Measurements from ENCODE around the gene CCDC91.
"Not testable (repeated sequence)": the region's sequence is repeated elsewhere in the genome, so short reads cannot be mapped to it uniquely, and the experiment has no call there.

Gene CCDC91

DNA sequence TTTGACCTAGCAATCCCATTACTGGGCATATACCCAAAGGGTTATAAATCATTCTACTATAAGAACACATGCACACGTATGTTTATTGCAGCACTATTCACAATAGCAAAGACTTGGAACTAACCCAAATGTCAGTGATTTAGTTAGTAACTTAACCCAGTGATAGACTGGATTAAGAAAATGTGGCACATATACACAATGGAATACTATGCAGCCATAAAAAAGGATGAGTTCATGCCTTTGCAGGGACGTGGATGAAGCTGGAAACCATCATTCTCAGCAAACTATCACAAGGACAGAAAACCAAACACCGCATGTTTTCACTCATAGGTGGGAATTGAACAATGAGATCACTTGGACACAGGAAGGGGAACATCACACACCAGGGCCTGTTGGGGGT, 189.5 kb downstream of the CCDC91 start:
- not testable (repeated sequence) for DNase-seq

DNA sequence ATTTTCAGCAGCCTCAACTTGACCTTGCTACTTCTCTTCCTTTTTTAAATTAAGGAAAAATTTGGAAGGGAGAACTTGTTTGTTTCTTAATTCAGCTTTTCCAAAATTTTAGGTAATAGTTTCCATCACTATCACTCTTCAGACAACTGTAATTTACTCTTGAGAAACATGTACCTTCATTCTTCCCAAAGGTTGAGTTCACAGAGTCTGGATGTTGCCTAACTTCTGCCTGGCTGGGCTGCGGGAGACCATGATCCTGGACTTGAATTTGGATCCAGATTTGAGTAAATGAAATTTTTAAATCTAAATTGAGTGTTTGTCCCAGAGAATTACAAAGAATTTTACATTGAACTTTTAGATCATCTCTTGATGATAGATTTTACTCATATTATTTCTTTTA, 193.1 kb downstream of the CCDC91 start:
- no peak for DNase-seq

DNA sequence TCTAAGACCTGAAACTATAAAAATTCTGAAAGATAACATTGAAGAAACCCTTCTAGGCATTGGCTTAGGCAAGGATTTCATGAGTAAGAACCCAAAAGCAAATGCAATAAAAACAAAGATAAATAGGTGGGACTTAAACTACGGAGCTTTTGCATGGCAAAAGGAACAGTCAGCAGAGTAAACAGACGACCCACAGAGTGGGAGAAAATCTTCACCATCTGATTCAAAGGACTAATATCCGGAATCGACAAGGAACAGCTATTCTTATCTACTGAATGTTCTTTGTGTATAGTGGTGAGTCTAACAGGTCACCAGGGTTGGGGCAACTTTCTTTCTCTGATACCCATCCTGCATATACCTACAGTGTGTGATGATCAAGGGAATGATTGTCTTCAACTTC, 198.6 kb downstream of the CCDC91 start:
- DNase-seq: no peak

DNA sequence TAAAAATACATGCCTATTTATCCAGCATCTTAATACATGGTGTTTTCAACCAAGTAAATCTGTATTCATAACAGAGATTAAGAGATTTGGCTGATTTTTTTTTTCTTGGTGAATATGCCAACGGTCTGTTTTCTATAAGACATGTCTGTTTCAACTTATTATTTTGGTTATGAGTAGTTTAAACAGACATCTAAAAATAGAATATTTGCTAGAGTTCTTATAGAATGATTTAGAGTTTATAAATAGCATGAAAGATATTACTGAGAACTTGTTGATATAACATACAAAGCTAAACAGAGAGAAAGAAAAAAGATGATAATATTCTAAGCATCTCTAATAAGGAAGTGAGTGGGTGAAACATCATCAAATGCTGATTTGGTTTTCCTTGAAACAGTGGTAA, 199.9 kb downstream of the CCDC91 start:
- DNase-seq: no peak

DNA sequence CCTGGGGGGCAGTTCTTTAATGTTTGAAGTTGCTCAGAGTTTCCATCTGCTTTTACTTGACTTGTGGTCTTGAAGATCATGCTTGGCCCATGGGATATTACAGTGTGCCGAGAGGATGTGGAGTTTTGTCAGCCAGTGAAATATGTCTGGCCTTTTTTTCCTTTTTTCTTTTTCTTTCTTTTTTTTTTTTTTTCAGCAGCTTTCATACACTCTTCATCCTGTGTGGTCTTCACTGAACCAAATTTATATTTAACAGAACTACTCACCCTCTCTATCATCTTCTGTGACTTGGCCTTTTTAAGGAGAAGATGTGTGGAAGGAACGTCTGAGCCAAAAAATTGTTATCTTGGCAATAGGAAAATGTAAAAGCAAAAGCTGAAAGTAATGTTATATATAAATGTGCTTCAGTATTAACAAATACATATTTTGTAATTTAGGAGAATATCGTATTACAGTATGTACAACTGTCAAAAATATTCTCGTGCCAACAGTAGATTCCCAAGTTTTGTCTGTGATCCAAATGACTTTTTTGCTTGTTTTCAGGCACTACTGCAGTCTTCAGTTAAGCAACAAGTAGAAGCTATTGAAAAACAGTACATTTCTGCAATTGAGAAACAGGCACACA, 200.6 kb downstream of the CCDC91 start:
- DNase-seq: no peak

DNA sequence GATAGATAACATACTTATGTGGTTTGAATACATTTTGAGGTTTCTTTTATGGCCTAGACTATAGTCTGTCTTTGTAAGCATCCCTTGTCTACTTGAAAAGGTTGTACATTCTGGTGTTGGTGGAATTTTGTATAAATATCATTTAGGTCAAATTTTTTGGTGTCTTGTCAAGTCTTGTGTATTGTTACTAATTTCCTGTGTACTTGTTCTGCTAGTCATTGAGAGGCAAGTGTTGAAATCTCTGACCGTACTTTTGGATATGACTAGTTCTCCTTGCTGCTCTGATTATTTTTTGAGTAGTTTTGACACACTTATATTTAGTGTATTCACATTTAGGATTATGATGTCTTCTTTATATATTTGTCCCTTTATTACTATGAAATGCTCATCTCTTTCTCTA, 219.6 kb downstream of the CCDC91 start:
- DNase-seq: no peak

DNA sequence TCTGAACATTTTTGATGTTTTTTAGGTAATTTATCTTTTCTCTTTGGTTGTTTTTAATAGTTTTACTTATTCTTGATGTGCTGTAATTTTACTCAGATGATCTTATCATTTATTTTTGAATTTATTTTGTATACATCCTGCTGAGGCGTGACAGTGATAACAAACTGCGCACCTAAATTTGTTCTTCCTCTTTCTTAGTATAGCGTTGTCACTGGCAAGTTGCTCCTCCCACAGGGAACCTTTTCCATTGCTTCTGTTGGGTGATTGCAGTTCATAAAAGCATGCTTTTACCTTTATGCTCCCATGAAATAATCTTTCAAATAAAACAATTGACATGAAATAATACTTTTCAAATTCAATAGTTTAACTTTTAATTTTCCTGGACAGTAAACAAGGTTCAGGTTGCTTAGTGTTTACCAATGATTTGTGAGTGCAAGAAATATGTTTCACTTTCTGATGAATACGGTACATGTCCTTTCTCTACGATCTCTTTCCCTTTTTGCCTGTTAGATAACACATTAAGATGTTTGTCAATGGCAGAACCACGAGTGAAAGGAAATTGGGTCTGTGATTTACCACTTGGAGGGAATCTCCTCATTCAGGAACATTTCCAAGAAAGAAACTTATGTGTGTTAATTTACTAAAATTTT, 223.3 kb downstream of the CCDC91 start:
- DNase-seq: no peak

DNA sequence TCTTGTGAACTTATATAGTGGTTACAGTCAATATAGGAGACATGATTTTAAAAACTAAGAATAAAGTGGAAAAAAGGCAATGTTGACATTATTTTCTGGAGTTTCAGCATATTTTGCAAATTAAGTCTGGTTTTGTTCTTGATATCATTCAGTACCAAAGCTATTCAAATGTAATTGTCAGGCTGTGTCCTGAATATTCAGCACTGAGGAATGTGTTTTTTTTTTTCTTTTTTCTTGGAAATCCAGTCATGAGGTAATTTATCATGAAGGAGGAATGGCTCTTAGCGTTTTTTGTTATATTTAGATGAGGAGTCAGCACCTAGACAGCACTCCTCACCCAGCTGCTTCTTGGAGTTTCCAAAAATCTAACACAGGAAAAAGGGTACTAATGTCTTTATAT, 225.5 kb downstream of the CCDC91 start:
- no peak for DNase-seq

DNA sequence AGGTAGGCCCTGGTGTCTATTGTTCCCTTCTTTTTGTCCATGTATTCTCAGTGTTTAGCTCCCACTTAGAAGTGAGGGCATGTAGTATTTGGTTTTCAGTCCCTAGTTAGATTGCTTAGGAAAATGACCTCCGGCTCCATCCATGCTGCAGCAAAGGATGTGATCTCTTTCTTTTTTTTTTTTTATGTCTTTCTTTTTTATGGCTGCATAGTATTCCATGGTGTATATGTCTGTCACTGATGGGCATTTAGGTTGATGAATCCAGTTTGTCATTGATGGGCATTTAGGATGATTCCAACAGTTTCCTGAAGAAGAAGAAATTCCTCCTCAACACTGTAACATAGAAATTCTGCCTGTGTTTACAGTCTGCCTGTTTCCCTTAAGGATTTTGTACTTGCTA, 231.1 kb downstream of the CCDC91 start:
- no peak for DNase-seq

DNA sequence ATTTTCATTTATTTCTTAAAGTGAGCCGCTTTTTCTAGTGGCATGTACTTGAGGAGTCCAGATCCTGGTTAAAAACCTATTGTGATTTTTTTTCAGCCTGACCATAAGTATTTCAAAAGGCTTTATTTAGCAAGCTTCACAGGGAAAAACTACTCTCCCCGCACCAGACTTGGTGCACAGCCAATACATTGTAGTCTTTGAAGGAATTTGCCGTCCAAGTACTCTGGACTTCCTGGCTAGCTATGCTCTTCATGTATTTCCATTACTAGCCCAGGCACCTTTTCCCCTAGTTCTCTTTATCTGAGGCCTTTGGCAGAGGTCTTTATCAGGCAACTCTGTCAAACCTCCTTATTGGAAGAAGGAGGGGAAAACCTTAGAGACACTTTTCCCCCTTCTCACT, 234.7 kb downstream of the CCDC91 start:
- DNase-seq: no peak

DNA sequence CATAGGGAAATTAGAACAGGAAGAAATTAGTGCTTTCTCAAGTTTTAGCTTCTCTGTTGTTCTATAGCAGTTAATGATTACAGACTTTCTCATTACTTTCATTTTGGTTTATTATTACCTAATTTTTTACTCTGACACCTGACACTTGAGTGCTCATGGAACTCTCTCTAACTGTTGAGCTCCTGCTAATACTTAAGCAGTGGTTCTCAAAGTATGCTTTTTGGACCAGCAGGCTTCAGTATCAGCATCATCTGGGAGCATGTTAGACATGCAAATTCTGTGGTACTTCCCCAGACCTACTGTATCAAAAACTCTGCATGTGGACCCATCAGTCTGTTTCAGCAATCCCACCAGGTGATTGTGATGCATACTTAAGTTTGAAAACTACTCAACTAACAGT, 235.3 kb downstream of the CCDC91 start:
- DNase-seq: no peak

DNA sequence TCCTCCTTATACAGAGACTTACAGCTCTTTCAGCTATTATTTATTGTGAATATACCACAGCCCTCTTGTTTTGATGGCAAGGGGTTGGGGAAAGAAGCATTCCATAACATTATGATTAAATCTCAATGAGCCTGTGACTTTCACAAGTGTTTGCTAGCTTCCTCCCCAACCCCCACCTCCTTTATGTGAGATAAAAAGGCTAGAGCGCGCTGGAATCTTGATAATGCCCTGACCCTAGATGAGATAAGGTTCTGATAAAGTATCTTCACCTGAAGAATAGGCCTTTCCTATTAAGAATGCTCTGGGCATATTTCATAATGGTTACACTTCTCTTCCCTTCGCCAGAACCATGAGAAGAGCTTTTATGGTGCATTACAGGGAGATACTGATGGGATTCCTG, 236.8 kb downstream of the CCDC91 start:
- DNase-seq: no peak

DNA sequence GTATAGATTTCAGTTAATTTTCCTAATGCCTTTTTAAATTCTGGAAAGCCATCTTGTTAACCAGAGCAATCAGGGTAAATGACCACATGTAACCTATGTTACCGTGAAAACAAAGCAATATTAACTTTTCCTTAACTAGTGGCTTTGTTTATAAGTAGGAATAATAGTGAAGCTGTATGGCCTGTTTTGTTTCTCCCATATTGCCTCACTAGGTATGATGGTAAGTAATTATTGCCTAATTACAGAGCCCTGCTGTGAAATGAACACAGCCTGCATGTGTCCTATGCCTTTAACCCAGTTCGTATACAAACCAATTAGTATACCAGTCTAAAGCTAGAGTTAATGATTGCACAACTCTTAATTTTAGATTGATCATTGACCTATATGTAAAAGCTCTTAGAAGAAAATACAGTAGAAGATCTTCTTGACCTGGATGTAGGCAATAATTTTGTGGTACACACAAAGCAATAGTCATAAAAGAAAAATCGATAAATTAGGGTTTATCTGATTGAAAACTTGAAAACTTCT, 249.9 kb downstream of the CCDC91 start:
- DNase-seq: no peak

DNA sequence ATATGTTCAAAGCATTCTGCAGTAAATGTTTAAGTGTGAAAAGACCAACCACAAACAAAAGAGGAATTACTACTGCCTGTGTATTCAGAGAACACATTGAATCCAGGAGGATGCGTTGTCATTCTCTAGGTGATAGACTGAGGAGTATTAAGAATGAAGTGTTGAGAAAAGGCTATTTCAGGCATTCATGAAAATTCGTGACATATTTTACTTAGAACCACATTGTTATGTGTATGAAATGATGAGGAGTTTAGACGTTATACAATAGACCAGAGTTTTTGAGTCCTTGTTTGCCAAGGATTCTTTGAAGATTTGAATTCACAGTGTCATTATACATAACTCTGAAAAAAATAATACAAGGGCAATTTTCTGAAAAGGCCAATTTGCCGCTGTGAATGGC, 251.8 kb downstream of the CCDC91 start:
- DNase-seq: no peak

DNA sequence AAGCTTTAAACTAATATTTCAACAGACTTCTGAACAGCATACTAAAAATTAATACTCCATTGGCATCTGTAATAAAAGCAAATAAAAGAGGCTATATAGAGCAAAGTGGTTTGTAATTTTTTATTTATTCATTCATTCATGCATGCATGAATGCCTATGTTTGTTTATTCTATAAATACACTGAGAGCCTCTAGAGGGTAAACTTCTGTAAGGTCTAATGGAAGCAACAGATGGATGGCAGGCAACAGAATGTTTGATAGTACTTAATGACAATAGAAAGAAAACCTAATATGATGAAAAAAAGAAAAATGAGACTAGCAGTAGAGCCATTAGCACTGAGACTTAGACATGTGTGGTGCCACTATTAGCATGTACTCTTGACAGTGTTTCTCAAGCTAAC, 253.1 kb downstream of the CCDC91 start:
- DNase-seq: no peak

DNA sequence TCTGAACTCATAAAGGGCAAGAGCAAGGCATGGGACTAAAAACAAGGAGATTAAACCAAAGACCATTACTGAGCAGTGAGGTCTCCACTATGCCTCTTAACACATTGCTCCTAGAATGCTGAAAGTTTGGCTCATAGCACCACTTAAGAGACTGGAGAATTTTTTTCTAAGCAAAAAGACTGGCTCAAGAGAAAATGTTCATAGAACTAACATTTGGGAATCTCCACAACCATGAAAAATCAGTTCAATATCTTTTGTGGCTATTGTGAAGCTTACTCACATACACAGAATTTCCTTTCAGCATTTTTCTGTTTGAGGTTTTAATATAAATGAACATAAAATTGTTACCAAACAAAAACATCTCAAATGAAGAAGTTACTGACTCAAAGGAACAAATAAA, 255.8 kb downstream of the CCDC91 start:
- no peak for DNase-seq

DNA sequence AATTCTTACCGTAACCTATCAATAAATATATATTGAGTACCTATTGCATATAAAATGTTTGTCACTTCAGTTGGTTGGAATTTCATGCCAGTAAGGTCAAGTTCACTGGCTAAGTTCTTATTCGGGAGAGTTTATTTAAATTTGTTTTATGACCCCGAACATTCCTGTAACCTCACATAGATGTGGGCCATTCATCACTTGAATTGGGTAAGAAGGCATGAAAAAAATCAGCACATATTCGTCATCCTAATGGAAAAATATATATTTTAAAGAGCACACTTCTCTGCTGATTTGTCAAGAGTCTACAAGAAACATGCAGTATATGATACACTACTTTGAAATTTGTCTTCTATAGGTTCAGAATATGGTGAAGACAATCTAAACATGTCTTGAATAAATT, 263.4 kb downstream of the CCDC91 start:
- DNase-seq: no peak

DNA sequence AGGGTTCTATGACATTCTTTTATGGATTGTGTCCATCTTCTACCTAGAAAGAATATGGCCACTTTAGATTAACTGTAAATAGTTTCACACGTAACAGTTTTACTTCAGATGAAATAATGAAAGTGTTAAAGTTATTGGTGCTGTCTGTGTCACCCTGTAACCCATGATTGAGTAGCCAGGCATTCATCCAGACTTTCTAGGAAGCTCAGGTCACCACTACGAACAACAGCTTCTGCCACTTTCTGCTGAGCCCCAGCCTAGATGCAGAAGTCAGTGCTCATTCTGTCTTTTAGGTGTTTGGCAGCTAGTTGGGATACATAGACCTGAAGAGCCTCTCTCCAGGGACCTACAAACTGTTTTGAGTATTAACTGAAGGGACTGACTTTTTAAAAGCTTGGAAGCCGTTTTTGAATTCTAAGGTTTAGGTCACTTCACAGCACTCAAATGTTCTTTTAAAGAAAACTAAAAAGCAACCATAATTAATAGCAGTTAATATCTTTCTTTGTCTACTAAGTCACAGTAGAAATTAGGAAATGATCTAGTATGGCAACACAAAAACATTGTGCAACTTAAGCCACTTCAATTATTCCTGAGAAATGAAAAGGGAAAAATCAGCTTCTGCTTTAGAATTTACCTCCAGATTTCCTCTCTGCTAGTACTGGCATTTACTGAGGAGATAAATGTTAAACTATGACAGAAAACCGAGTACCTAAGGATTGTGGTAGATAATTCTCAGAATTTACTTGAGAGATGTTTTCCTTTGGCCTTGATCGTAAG, 266.9 kb downstream of the CCDC91 start:
- DNase-seq: no peak

DNA sequence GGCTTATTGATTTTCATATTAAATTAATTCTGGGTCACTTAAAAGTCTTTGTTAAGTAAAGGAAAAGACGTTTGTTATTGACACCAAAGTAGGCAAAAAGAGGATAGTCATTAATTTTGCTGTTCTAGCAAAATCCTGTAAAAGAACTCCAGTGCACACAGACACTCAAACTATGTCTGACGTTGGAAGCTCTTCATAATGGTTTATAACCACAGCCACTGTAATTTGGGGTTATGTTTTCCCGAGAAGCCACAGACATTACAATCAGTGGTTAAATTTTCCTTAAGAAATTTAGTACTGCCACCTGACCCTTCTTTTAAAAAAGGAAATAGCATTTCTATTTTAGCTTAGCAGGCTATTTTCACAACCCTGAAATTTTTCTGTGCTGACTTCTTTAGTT, 267.5 kb downstream of the CCDC91 start:
- DNase-seq: no peak

DNA sequence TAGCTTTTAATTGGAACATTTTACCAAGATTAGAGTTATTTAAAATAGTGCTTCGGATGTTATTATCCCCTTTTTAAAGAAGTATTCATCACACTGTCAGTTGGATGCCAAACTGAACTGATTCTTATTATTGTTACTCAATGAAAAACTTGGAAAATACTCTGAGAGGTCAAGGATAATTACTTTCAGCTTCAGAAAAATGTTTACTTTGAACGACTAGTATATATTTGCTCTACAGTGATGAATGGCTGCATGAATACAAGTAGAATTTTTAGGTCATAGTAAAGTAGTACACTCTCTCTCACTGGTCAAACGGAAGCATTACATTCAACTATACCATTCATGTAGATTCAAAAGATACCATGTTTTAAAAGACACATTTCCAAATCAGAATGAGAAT, 269.2 kb downstream of the CCDC91 start:
- no peak for DNase-seq

DNA sequence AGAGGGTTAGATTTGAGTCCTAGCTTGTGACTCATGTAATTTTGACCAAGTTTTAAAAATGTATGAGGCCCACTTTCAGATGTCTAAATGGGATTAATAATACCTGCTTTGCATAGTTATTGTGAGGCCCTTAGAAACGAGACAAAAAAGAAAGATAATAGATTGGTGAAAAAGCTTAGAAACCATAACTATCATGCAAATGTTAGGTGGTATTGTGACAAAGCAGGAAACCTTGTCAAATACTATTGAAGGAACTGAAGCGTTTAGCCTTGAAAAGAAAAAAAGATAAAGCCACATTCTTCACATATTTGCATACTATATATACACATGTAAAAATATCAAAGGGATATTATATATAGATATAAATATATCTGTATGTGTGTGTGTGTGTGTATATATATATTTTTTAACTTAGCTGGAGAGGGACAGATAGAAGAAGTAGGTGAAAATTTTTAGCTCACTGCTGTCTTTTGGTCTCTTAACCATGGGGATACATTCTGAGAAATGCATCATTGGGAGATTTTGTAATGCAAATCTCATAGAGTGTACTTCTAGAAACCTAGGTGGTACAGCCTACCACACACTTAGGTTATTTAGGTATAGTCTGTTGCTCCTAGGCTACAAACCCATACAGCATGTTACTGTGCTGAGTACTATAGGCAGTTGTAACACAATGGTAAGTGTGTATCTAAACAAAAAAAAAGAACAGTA, 270.3 kb downstream of the CCDC91 start:
- DNase-seq: no peak

DNA sequence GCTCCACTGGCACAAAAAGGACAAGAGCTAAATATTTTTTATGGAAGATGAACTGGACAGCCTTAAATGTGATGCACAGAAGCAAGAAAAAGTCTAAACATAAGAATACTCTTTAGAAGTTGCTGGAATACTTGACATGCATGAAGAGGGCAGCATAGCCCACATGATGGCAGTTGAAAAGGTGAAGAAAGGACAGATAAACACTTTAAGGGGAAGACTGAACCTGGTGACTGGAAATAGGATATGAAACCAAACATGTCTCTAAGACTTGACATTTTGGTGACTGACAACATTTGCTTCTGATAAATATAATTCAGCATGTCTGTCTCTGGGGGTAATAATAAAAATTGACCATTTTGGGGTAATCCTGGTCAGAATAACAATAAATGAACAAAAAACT, 273.1 kb downstream of the CCDC91 start:
- no peak for DNase-seq

DNA sequence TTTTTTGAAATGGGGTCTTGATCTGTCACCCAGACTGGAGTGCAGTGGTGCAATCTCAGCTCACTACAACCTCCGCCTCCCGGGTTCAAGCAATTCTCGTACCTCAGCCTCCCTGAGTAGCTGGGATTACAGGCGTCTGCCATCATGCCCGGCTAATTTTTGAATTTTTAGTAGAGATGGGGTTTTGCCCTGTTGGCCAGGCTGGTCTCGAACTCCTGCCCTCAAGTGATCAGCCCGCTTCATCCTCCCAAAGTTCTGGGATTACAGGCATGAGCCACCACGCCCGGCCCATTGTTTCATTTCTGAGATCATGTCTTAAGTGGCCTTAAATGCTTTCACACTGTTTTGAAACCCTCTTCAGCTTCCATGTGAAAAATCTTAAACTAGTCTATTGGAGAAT, 281.5 kb downstream of the CCDC91 start:
- DNase-seq: not testable (repeated sequence)

DNA sequence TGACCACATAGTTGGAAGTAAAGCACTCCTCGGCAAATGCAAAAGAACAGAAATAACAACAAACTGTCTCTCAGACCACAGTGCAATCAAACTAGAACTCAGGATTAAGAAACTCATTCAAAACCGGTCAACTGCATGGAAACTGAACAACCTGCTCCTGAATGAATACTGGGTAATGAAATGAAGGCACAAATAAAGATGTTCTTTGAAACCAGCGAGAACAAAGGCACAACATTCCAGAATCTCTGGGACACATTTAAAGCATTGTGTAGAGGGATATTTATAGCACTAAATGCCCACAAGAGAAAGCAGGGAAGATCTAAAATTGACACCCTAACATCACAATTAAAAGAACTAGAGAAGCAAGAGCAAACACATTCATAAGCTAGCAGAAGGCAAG, 285.9 kb downstream of the CCDC91 start:
- DNase-seq: not testable (repeated sequence)
